ENCODE results near the gene EPHA1.

EPHA1 gene

DNA sequence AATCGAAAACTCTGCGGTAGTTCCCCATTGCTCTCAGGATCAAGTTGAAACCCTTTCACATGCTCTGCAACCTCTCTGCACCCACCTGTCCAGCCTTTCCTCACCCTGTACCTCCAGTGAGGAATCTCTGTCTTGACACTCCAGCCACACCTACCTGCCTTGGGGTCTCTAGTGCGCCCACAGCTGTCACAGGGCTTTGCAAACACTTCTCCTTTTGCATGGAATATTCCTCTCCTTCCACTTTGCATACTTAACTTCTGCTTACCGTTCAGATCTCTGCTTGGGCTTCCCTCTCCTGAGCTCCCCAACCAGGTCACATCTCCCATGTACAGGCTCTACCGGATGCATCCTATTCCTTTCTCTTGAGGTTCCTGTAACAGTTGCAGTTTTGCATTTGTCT lies 34.1 kb downstream of the EPHA1 start:
- H3K9me3 ChIP-seq (ENCODE audit: insufficient read depth, low read depth, low read length), result no peaks in the 10 kb centered on the region
- H2AFZ ChIP-seq (ENCODE audit: low read length), result no peak overlapping the region
- peaks cover 92% of the 10 kb centered on the region for H3K4me1 ChIP-seq (ENCODE audit: insufficient read depth, low read length, poor library complexity, severe bottlenecking)
- H3K9ac ChIP-seq (ENCODE audit: low read depth, low read length, poor library complexity, severe bottlenecking), result peak overlapping the region; percentile 87
- H3F3A ChIP-seq (ENCODE audit: low read depth), result peaks cover 11% of the 10 kb centered on the region; the same call in 1 of the 2 replicates
- no peaks in the 10 kb centered on the region for H3K36me3 ChIP-seq (ENCODE audit: insufficient read depth, low read length)
- TF ChIP-seq EZH2phosphoT487 (IDR thresholded peaks at IDR 0.05; ENCODE audit: borderline replicate concordance), result no peak
- TF ChIP-seq, protein P1, sequence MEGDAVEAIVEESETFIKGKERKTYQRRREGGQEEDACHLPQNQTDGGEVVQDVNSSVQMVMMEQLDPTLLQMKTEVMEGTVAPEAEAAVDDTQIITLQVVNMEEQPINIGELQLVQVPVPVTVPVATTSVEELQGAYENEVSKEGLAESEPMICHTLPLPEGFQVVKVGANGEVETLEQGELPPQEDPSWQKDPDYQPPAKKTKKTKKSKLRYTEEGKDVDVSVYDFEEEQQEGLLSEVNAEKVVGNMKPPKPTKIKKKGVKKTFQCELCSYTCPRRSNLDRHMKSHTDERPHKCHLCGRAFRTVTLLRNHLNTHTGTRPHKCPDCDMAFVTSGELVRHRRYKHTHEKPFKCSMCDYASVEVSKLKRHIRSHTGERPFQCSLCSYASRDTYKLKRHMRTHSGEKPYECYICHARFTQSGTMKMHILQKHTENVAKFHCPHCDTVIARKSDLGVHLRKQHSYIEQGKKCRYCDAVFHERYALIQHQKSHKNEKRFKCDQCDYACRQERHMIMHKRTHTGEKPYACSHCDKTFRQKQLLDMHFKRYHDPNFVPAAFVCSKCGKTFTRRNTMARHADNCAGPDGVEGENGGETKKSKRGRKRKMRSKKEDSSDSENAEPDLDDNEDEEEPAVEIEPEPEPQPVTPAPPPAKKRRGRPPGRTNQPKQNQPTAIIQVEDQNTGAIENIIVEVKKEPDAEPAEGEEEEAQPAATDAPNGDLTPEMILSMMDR (conservative IDR thresholded peaks at IDR 0.05; ENCODE audit: low read length), result no peak
- no peaks in the 10 kb centered on the region for H4K20me1 ChIP-seq (ENCODE audit: insufficient read depth, low read length, poor library complexity, severe bottlenecking)
- H3K4me2 ChIP-seq (ENCODE audit: low read depth, low read length, poor library complexity, severe bottlenecking), result peak overlapping the region; percentile 80
- peaks cover 28% of the 10 kb centered on the region for H3K79me2 ChIP-seq (ENCODE audit: insufficient read depth, low read length)
- H3K27me3 ChIP-seq (ENCODE audit: insufficient read depth, low read length, poor library complexity, severe bottlenecking), result no peaks in the 10 kb centered on the region
- peak overlapping the region; percentile 65 for H3K4me3 ChIP-seq (ENCODE audit: low read length, poor library complexity, severe bottlenecking)
- H3K9me2 ChIP-seq (replicated peaks; ENCODE audit: low read depth, low read length), result no peaks in the 10 kb centered on the region

DNA sequence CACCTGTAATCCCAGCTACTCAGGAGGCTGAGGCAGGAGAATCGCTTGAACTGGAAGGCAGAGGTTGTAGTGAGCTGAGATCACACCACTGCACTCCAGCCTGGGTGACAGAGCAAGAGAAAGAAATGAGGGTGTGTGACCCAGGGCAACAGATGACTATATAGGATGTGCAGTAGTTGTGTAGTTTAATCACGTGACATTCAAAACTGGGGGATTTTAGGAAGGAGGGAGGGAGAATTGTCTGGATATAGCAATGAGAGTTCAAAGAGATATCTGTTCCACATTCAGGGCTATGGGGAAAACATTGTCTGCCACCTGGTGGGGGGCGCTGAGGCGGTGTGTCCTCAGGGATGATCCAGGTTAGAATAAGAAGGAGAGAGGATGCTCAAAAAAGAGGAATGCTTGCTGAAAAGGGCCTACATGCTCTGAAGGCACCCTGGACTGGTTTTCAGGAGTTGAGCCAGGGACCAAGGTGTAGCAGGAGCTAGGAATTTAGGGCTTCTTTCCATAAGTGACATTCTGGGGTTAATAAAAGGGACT lies 35.3 kb downstream of the EPHA1 start:
- Histone ChIP-seq H3K27me3 (ENCODE audit: insufficient read depth, low read length, poor library complexity, severe bottlenecking) (no peaks in the 10 kb centered on the region), H3K4me1 (ENCODE audit: insufficient read depth, low read length, poor library complexity, severe bottlenecking) (peaks cover 79% of the 10 kb centered on the region), H3F3A (ENCODE audit: low read depth) (peaks cover 11% of the 10 kb centered on the region; the same call in 1 of the 2 replicates), H4K20me1 (ENCODE audit: insufficient read depth, low read length, poor library complexity, severe bottlenecking) (no peaks in the 10 kb centered on the region), H2AFZ (ENCODE audit: low read length) (no peak overlapping the region), H3K4me2 (ENCODE audit: low read depth, low read length, poor library complexity, severe bottlenecking) (peak overlapping the region; percentile 80), H3K9me2 (replicated peaks; ENCODE audit: low read depth, low read length) (no peaks in the 10 kb centered on the region), H3K9me3 (ENCODE audit: insufficient read depth, low read depth, low read length) (no peaks in the 10 kb centered on the region), H3K9ac (ENCODE audit: low read depth, low read length, poor library complexity, severe bottlenecking) (peak overlapping the region; percentile 87), H3K36me3 (ENCODE audit: insufficient read depth, low read length) (no peaks in the 10 kb centered on the region), H3K4me3 (ENCODE audit: low read length, poor library complexity, severe bottlenecking) (no peak overlapping the region), H3K79me2 (ENCODE audit: insufficient read depth, low read length) (peaks cover 15% of the 10 kb centered on the region)
- TF ChIP-seq, protein P1 (conservative IDR thresholded peaks at IDR 0.05; ENCODE audit: low read length), result peak; percentile 50
- no peak for TF ChIP-seq EZH2phosphoT487 (IDR thresholded peaks at IDR 0.05; ENCODE audit: borderline replicate concordance)

DNA sequence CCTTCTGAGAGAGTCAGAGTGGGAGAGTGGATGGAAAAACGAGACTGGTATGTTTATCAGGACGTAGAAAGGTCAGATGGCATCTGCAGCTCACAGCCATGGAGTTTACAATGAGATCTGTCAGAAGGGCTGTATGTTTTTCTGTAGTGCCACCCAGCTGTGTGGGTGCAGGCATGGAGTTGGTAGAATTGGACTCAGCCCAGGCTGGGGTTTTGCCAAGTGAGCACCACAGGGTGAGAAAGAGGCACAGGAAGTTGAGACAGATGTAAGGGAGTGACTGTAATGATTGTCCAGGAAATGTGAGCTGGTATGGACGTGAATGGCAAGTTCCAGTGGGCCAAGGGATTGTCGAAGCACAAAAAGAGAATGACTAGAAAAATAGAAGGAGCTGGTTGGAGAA lies 36.6 kb downstream of the EPHA1 start:
- no peak for TF ChIP-seq EZH2phosphoT487 (IDR thresholded peaks at IDR 0.05; ENCODE audit: borderline replicate concordance)
- TF ChIP-seq, protein P1 (conservative IDR thresholded peaks at IDR 0.05; ENCODE audit: low read length), result peak; percentile 58
- H3K4me3 ChIP-seq (ENCODE audit: low read length, poor library complexity, severe bottlenecking), result peak overlapping the region; percentile 14
- no peaks in the 10 kb centered on the region for H4K20me1 ChIP-seq (ENCODE audit: insufficient read depth, low read length, poor library complexity, severe bottlenecking)
- peak overlapping the region; percentile 54 for H3K4me2 ChIP-seq (ENCODE audit: low read depth, low read length, poor library complexity, severe bottlenecking)
- H3K9me3 ChIP-seq (ENCODE audit: insufficient read depth, low read depth, low read length), result no peaks in the 10 kb centered on the region
- peaks cover 3% of the 10 kb centered on the region for H3K79me2 ChIP-seq (ENCODE audit: insufficient read depth, low read length)
- H3K36me3 ChIP-seq (ENCODE audit: insufficient read depth, low read length), result no peaks in the 10 kb centered on the region
- H2AFZ ChIP-seq (ENCODE audit: low read length), result peak overlapping the region; percentile 28
- H3K4me1 ChIP-seq (ENCODE audit: insufficient read depth, low read length, poor library complexity, severe bottlenecking), result peaks cover 67% of the 10 kb centered on the region
- peaks cover 11% of the 10 kb centered on the region; the same call in 1 of the 2 replicates for H3F3A ChIP-seq (ENCODE audit: low read depth)
- no peaks in the 10 kb centered on the region for H3K9me2 ChIP-seq (replicated peaks; ENCODE audit: low read depth, low read length)
- H3K27me3 ChIP-seq (ENCODE audit: insufficient read depth, low read length, poor library complexity, severe bottlenecking), result no peaks in the 10 kb centered on the region
- peak overlapping the region; percentile 37 for H3K9ac ChIP-seq (ENCODE audit: low read depth, low read length, poor library complexity, severe bottlenecking)
